Activated CD8-positive, alpha-beta memory T cell treated with anti-CD3 and anti-CD28 coated beads, Interleukin-2, amount 10 ng/mL, durations not matched to agents 7 days and 5 days (primary cell): ENCODE results near the gene RNF186. TPM values are rescaled to one million over a fixed set of nuclear protein-coding genes. Genes with fewer than 3 reads are reported as not detected.
"Not testable (repeated sequence)": the region's sequence is repeated elsewhere in the genome, so short reads cannot be mapped to it uniquely, and the experiment has no call there.

Experiments used
- ATAC-seq: fragments of 150-1000 bp; cut with Tn5 transposase; one replicate; pipeline ENCODE4 v1.10.0; 2021; ENCODE audit warnings: moderate library complexity
- CTCF ChIA-PET: fragments of 350-600 bp; sonication (Branson Sonifier 250); formaldehyde crosslinking; loops from one replicate; lab custom pipeline; 2021; ENCODE audit warnings: antibody characterized with exemption; lab: Charles Lee
- DNase-seq: peaks from one replicate; pipeline ENCODE4 v3.0.0-alpha.2; 2020
- H3K27ac Mint-ChIP-seq: one replicate; pipeline ENCODE4 v1.8.0; 2021; ENCODE audit warnings: mild to moderate bottlenecking, mixed read lengths
- H3K27me3 Mint-ChIP-seq: one replicate; pipeline ENCODE4 v1.8.0; 2021; ENCODE audit warnings: mixed read lengths
- H3K36me3 Mint-ChIP-seq: one replicate; pipeline ENCODE4 v1.8.0; 2021; ENCODE audit warnings: mild to moderate bottlenecking, mixed read lengths
- H3K4me1 Mint-ChIP-seq: one replicate; pipeline ENCODE4 v1.8.0; 2021; ENCODE audit warnings: mixed read lengths
- H3K4me3 Mint-ChIP-seq: one replicate; pipeline ENCODE4 v1.8.0; 2021; ENCODE audit warnings: mild to moderate bottlenecking, moderate library complexity, mixed read lengths
- H3K9me3 Mint-ChIP-seq: one replicate; pipeline ENCODE4 v1.8.0; 2022; ENCODE audit warnings: low read depth, mixed read lengths
- total RNA-seq, 2 experiments: library from RNA; stranded (reverse); gene quantifications; one replicate each; pipeline ENCODE4 v1.2.3, GENCODE V29; 2021

Gene RNF186
- total RNA-seq, 2 experiments from 2014 or later: not detected

- no peak for DNase-seq
- Mint-ChIP-seq H3K27ac (peak overlapping the region; percentile 79), H3K27me3 (peaks cover 3% of the 10 kb centered on the region), H3K9me3 (no peaks in the 10 kb centered on the region), H3K36me3 (peaks cover 7% of the 10 kb centered on the region), H3K4me1 (peaks cover 24% of the 10 kb centered on the region), H3K4me3 (peak overlapping the region; percentile 71)
- CTCF ChIA-PET: interaction anchor here (1.0 to 1.4 kb wide), 3 partner anchors 13 to 88 kb away, joined by 3 to 4 read pairs (median 3); no protein-coding TSS in a partner anchor
- ATAC-seq: no peak
Observed at GRCh38 chr1:19798486-19799229, 16.4 kb downstream of the RNF186 start.

GRCh38 chr1:19797827-19798226 is 17.3 kb downstream of the RNF186 start:
- CTCF ChIA-PET: interaction anchor here (1.0 to 1.4 kb wide), 3 partner anchors 13 to 87 kb away, joined by 3 to 4 read pairs (median 3); no protein-coding TSS in a partner anchor
- Mint-ChIP-seq H3K9me3 (no peaks in the 10 kb centered on the region), H3K4me1 (peaks cover 24% of the 10 kb centered on the region), H3K4me3 (peak overlapping the region; percentile 0), H3K27ac (no peak overlapping the region), H3K27me3 (peaks cover 3% of the 10 kb centered on the region), H3K36me3 (peaks cover 12% of the 10 kb centered on the region)
- no peak for DNase-seq
- no peak for ATAC-seq

GRCh38 chr1:19794583-19794982 is 20.5 kb downstream of the RNF186 start:
- no peak for DNase-seq
- CTCF ChIA-PET: interaction anchor here (2.4 kb wide), 1 partner anchor 13 kb away, joined by 5 read pairs; no protein-coding TSS in a partner anchor
- H3K4me1 Mint-ChIP-seq: peaks cover 15% of the 10 kb centered on the region
- no peak overlapping the region for H3K4me3 Mint-ChIP-seq
- H3K36me3 Mint-ChIP-seq: peaks cover 26% of the 10 kb centered on the region
- H3K9me3 Mint-ChIP-seq: no peaks in the 10 kb centered on the region
- ATAC-seq: no peak
- no peak overlapping the region for H3K27ac Mint-ChIP-seq
- H3K27me3 Mint-ChIP-seq: no peaks in the 10 kb centered on the region

- Mint-ChIP-seq H3K27ac (no peak overlapping the region), H3K9me3 (no peaks in the 10 kb centered on the region), H3K36me3 (peaks cover 26% of the 10 kb centered on the region), H3K27me3 (no peaks in the 10 kb centered on the region), H3K4me1 (peaks cover 7% of the 10 kb centered on the region), H3K4me3 (no peak overlapping the region)
- DNase-seq (no peak), ATAC-seq (no peak)
- CTCF ChIA-PET: no interaction called here
Observed at GRCh38 chr1:19793360-19794046, 21.6 kb downstream of the RNF186 start.

GRCh38 chr1:19792237-19793002 is 22.7 kb downstream of the RNF186 start:
- Mint-ChIP-seq H3K27ac (no peak overlapping the region), H3K9me3 (no peaks in the 10 kb centered on the region), H3K27me3 (no peaks in the 10 kb centered on the region), H3K36me3 (peaks cover 26% of the 10 kb centered on the region), H3K4me1 (peaks cover 5% of the 10 kb centered on the region), H3K4me3 (no peak overlapping the region)
- ATAC-seq (no peak), DNase-seq (no peak)
- CTCF ChIA-PET: no interaction called here

- H3K4me1 Mint-ChIP-seq, H3K27ac Mint-ChIP-seq, H3K27me3 Mint-ChIP-seq, H3K9me3 Mint-ChIP-seq, H3K4me3 Mint-ChIP-seq, ATAC-seq, DNase-seq: not testable (repeated sequence)
- CTCF ChIA-PET: interaction anchor here (1.0 kb wide), 1 partner anchor 11 kb away, joined by 3 read pairs; no protein-coding TSS in a partner anchor
- peaks cover 28% of the 10 kb centered on the region for H3K36me3 Mint-ChIP-seq
Observed at GRCh38 chr1:19790061-19790975, 24.8 kb downstream of the RNF186 start.

- Mint-ChIP-seq H3K36me3 (peaks cover 17% of the 10 kb centered on the region), H3K4me1 (no peaks in the 10 kb centered on the region), H3K4me3 (no peak overlapping the region), H3K27ac (no peak overlapping the region), H3K9me3 (no peaks in the 10 kb centered on the region), H3K27me3 (no peaks in the 10 kb centered on the region)
- ATAC-seq: no peak
- DNase-seq: no peak
- CTCF ChIA-PET: interaction anchor here (1.3 kb wide), 1 partner anchor 125 kb away, joined by 4 read pairs; no protein-coding TSS in a partner anchor
Observed at GRCh38 chr1:19786988-19787423, 28.1 kb downstream of the RNF186 start.

- Mint-ChIP-seq H3K4me1 (no peaks in the 10 kb centered on the region), H3K9me3 (no peaks in the 10 kb centered on the region), H3K36me3 (peaks cover 11% of the 10 kb centered on the region), H3K27ac (no peak overlapping the region), H3K4me3 (no peak overlapping the region), H3K27me3 (no peaks in the 10 kb centered on the region)
- CTCF ChIA-PET: no interaction called here
- ATAC-seq (no peak), DNase-seq (no peak)
Observed at GRCh38 chr1:19785660-19786059, 29.4 kb downstream of the RNF186 start.

GRCh38 chr1:19780267-19780877 is 34.7 kb downstream of the RNF186 start:
- no peak overlapping the region for H3K4me3 Mint-ChIP-seq
- H3K4me1 Mint-ChIP-seq: no peaks in the 10 kb centered on the region
- H3K9me3 Mint-ChIP-seq: no peaks in the 10 kb centered on the region
- no peak overlapping the region for H3K27ac Mint-ChIP-seq
- CTCF ChIA-PET: no interaction called here
- ATAC-seq: no peak
- H3K36me3 Mint-ChIP-seq: peaks cover 26% of the 10 kb centered on the region
- H3K27me3 Mint-ChIP-seq: no peaks in the 10 kb centered on the region
- no peak for DNase-seq

GRCh38 chr1:19776933-19777332 is 38.1 kb downstream of the RNF186 start:
- ATAC-seq: no peak
- Mint-ChIP-seq H3K4me1 (no peaks in the 10 kb centered on the region), H3K36me3 (peaks cover 22% of the 10 kb centered on the region), H3K9me3 (no peaks in the 10 kb centered on the region), H3K27ac (no peak overlapping the region), H3K4me3 (no peak overlapping the region), H3K27me3 (no peaks in the 10 kb centered on the region)
- no peak for DNase-seq
- CTCF ChIA-PET: interaction anchor here (0.6 kb wide), 1 partner anchor 436 kb away, joined by 3 read pairs; no protein-coding TSS in a partner anchor

- no peaks in the 10 kb centered on the region for H3K4me1 Mint-ChIP-seq
- peaks cover 22% of the 10 kb centered on the region for H3K36me3 Mint-ChIP-seq
- no peaks in the 10 kb centered on the region for H3K9me3 Mint-ChIP-seq
- no peaks in the 10 kb centered on the region for H3K27me3 Mint-ChIP-seq
- H3K27ac Mint-ChIP-seq: no peak overlapping the region
- DNase-seq (no peak), ATAC-seq (no peak)
- CTCF ChIA-PET: no interaction called here
- no peak overlapping the region for H3K4me3 Mint-ChIP-seq
Observed at GRCh38 chr1:19776287-19776686, 38.8 kb downstream of the RNF186 start.

- H3K4me3 Mint-ChIP-seq: no peak overlapping the region
- DNase-seq: no peak
- peaks cover 22% of the 10 kb centered on the region for H3K36me3 Mint-ChIP-seq
- H3K4me1 Mint-ChIP-seq: no peaks in the 10 kb centered on the region
- CTCF ChIA-PET: no interaction called here
- ATAC-seq: no peak
- H3K27me3 Mint-ChIP-seq: no peaks in the 10 kb centered on the region
- H3K27ac Mint-ChIP-seq: no peak overlapping the region
- H3K9me3 Mint-ChIP-seq: no peaks in the 10 kb centered on the region
Observed at GRCh38 chr1:19775831-19776230, 39.3 kb downstream of the RNF186 start.
